Central memory CD8-positive, alpha-beta T cell (primary cell): Measurements from ENCODE around the gene MFSD6.

Source experiments
- ATAC-seq: fragments of 150-1000 bp; cut with Tn5 transposase; replicated peaks from 2 replicates; pipeline ENCODE4 v1.10.0; 2022; ENCODE audit warnings: mild to moderate bottlenecking, moderate FRiP score, moderate number of reproducible peaks; ENCODE audit not compliant: poor library complexity, severe bottlenecking; ENCODE audit errors: extremely low read depth
- DNase-seq, 2 donors: peaks; one replicate each; pipeline ENCODE4 v3.0.0; 2021; ENCODE audit warnings: low spot score in 2 of 2
- H3K27ac Mint-ChIP-seq: one replicate; pipeline ENCODE4 v1.8.0; 2022; ENCODE audit warnings: low read depth, mild to moderate bottlenecking, moderate library complexity, mixed read lengths
- H3K27me3 Mint-ChIP-seq: one replicate; pipeline ENCODE4 v1.8.0; 2022; ENCODE audit warnings: mixed read lengths
- H3K36me3 Mint-ChIP-seq: one replicate; pipeline ENCODE4 v1.8.0; 2022; ENCODE audit warnings: mild to moderate bottlenecking, moderate library complexity, mixed read lengths; ENCODE audit not compliant: insufficient read depth
- H3K4me1 Mint-ChIP-seq: one replicate; pipeline ENCODE4 v1.8.0; 2022; ENCODE audit warnings: mixed read lengths
- H3K4me3 Mint-ChIP-seq: one replicate; pipeline ENCODE4 v1.8.0; 2022; ENCODE audit warnings: mild to moderate bottlenecking, moderate library complexity, mixed read lengths
- H3K9me3 Mint-ChIP-seq: one replicate; pipeline ENCODE4 v1.8.0; 2022; ENCODE audit warnings: mixed read lengths

Gene MFSD6

GRCh38 chr2:190431907-190432306 is 23.8 kb downstream of the MFSD6 start:
- no peak overlapping the region for H3K4me3 Mint-ChIP-seq
- no peak for DNase-seq
- ATAC-seq: no peak
- H3K9me3 Mint-ChIP-seq: no peaks in the 10 kb centered on the region
- peaks cover 65% of the 10 kb centered on the region for H3K4me1 Mint-ChIP-seq
- peaks cover 16% of the 10 kb centered on the region for H3K36me3 Mint-ChIP-seq
- H3K27ac Mint-ChIP-seq: peak overlapping the region; percentile 54
- H3K27me3 Mint-ChIP-seq: no peaks in the 10 kb centered on the region

- ATAC-seq (no peak), DNase-seq (no peak)
- Mint-ChIP-seq H3K4me1 (peaks cover 65% of the 10 kb centered on the region), H3K4me3 (peak overlapping the region; percentile 19), H3K27me3 (no peaks in the 10 kb centered on the region), H3K27ac (peak overlapping the region; percentile 29), H3K36me3 (peaks cover 23% of the 10 kb centered on the region), H3K9me3 (no peaks in the 10 kb centered on the region)
These were observed 24.5 kb downstream of the MFSD6 start for GRCh38 chr2:190432567-190433231.

- Mint-ChIP-seq H3K9me3 (no peaks in the 10 kb centered on the region), H3K4me3 (no peak overlapping the region), H3K27me3 (no peaks in the 10 kb centered on the region), H3K4me1 (peaks cover 71% of the 10 kb centered on the region), H3K27ac (peak overlapping the region; percentile 44), H3K36me3 (peaks cover 32% of the 10 kb centered on the region)
- ATAC-seq (no peak), DNase-seq (no peak)
These were observed 27.0 kb downstream of the MFSD6 start for GRCh38 chr2:190435031-190435670.

- no peak overlapping the region for H3K27ac Mint-ChIP-seq
- no peaks in the 10 kb centered on the region for H3K27me3 Mint-ChIP-seq
- no peak overlapping the region for H3K4me3 Mint-ChIP-seq
- no peak for ATAC-seq
- no peak for DNase-seq
- H3K36me3 Mint-ChIP-seq: peaks cover 35% of the 10 kb centered on the region
- peaks cover 81% of the 10 kb centered on the region for H3K4me1 Mint-ChIP-seq
- H3K9me3 Mint-ChIP-seq: no peaks in the 10 kb centered on the region
These were observed 28.4 kb downstream of the MFSD6 start for GRCh38 chr2:190436557-190436956.

- H3K4me3 Mint-ChIP-seq: no peak overlapping the region
- DNase-seq (no peak), ATAC-seq (no peak)
- H3K36me3 Mint-ChIP-seq: peaks cover 38% of the 10 kb centered on the region
- H3K27ac Mint-ChIP-seq: no peak overlapping the region
- H3K27me3 Mint-ChIP-seq: no peaks in the 10 kb centered on the region
- peaks cover 88% of the 10 kb centered on the region for H3K4me1 Mint-ChIP-seq
- H3K9me3 Mint-ChIP-seq: no peaks in the 10 kb centered on the region
These were observed 32.0 kb downstream of the MFSD6 start for GRCh38 chr2:190440113-190440512.

- no peak for DNase-seq
- H3K9me3 Mint-ChIP-seq: no peaks in the 10 kb centered on the region
- H3K27me3 Mint-ChIP-seq: no peaks in the 10 kb centered on the region
- ATAC-seq: no peak
- peaks cover 85% of the 10 kb centered on the region for H3K4me1 Mint-ChIP-seq
- H3K27ac Mint-ChIP-seq: peak overlapping the region; percentile 70
- peaks cover 33% of the 10 kb centered on the region for H3K36me3 Mint-ChIP-seq
- peak overlapping the region; percentile 58 for H3K4me3 Mint-ChIP-seq
These were observed 33.4 kb downstream of the MFSD6 start for GRCh38 chr2:190441564-190441963.

GRCh38 chr2:190443055-190443454 is 34.9 kb downstream of the MFSD6 start:
- H3K27me3 Mint-ChIP-seq: no peaks in the 10 kb centered on the region
- H3K27ac Mint-ChIP-seq: peak overlapping the region; percentile 70
- no peak for DNase-seq
- no peak for ATAC-seq
- H3K4me1 Mint-ChIP-seq: peaks cover 82% of the 10 kb centered on the region
- peaks cover 22% of the 10 kb centered on the region for H3K36me3 Mint-ChIP-seq
- no peaks in the 10 kb centered on the region for H3K9me3 Mint-ChIP-seq
- H3K4me3 Mint-ChIP-seq: no peak overlapping the region

GRCh38 chr2:190443778-190444481 is 35.8 kb downstream of the MFSD6 start:
- Mint-ChIP-seq H3K27me3 (no peaks in the 10 kb centered on the region), H3K4me3 (no peak overlapping the region), H3K36me3 (peaks cover 18% of the 10 kb centered on the region), H3K4me1 (peaks cover 79% of the 10 kb centered on the region), H3K9me3 (no peaks in the 10 kb centered on the region), H3K27ac (peak overlapping the region; percentile 45)
- ATAC-seq: no peak
- DNase-seq: no peak

- H3K36me3 Mint-ChIP-seq: peaks cover 12% of the 10 kb centered on the region
- H3K4me3 Mint-ChIP-seq: no peak overlapping the region
- no peaks in the 10 kb centered on the region for H3K27me3 Mint-ChIP-seq
- H3K27ac Mint-ChIP-seq: no peak overlapping the region
- H3K9me3 Mint-ChIP-seq: no peaks in the 10 kb centered on the region
- DNase-seq: no peak
- peaks cover 68% of the 10 kb centered on the region for H3K4me1 Mint-ChIP-seq
- ATAC-seq: no peak
These were observed 36.8 kb downstream of the MFSD6 start for GRCh38 chr2:190444976-190445375.

- H3K27me3 Mint-ChIP-seq: no peaks in the 10 kb centered on the region
- no peak overlapping the region for H3K27ac Mint-ChIP-seq
- peaks cover 65% of the 10 kb centered on the region for H3K4me1 Mint-ChIP-seq
- no peaks in the 10 kb centered on the region for H3K9me3 Mint-ChIP-seq
- DNase-seq (no peak), ATAC-seq (no peak)
- H3K4me3 Mint-ChIP-seq: no peak overlapping the region
- H3K36me3 Mint-ChIP-seq: peaks cover 11% of the 10 kb centered on the region
These were observed 38.0 kb downstream of the MFSD6 start for GRCh38 chr2:190446193-190446592.

- H3K36me3 Mint-ChIP-seq: peaks cover 13% of the 10 kb centered on the region
These were observed 38.8 kb downstream of the MFSD6 start for GRCh38 chr2:190446750-190447516.

GRCh38 chr2:190447766-190448165 is 39.6 kb downstream of the MFSD6 start:
- H3K27me3 Mint-ChIP-seq: no peaks in the 10 kb centered on the region
- ATAC-seq (no peak), DNase-seq (no peak)
- H3K9me3 Mint-ChIP-seq: no peaks in the 10 kb centered on the region
- H3K27ac Mint-ChIP-seq: no peak overlapping the region
- H3K4me1 Mint-ChIP-seq: peaks cover 60% of the 10 kb centered on the region
- H3K4me3 Mint-ChIP-seq: no peak overlapping the region
- H3K36me3 Mint-ChIP-seq: peaks cover 13% of the 10 kb centered on the region

More at GRCh38 chr2:190446750-190447516, 38.8 kb downstream of the MFSD6 start:
- ATAC-seq: no peak
- Mint-ChIP-seq H3K4me3 (no peak overlapping the region), H3K4me1 (peaks cover 63% of the 10 kb centered on the region), H3K9me3 (no peaks in the 10 kb centered on the region), H3K27ac (no peak overlapping the region), H3K27me3 (no peaks in the 10 kb centered on the region)
- no peak for DNase-seq
